ENCODE results near the gene COMMD10. TPM values are rescaled to one million over a fixed set of nuclear protein-coding genes. Genes with fewer than 3 reads are reported as not detected.

The COMMD10 gene
- total and polyA plus RNA-seq, 2 donors (not counting 1 experiment from before 2014, with no cell fraction given) = 19.8 to 48.7 TPM

DNA sequence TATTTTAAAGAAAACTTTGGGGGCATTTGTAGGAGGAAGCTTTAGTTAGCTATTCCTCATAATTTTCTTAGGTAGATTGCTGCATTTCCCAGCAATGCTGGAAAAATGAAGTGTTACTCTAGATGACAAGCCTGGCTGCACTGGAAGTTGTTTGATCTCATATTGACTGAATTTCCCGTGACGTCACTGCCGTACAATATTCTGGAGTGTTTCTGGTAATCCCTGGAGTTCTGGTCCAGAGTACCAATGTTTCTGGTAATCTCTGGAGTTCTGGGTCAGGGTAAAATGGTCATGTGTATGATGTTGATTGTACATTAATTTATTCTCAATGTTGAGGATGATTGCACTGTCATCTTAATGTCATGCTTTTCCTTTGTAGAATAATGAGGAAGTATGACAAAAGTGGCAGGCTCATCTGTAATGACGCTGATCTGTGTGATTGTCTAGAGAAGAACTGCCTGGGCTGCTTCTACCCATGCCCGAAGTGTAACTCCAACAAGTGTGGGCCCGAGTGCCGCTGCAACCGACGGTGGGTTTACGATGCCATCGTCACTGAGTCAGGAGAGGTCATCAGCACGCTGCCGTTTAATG is 26.4 kb upstream of the COMMD10 start:
- DNase-seq (no peak), ATAC-seq (ENCODE audit: low read depth) (no peak)
- H3K27ac ChIP-seq (ENCODE audit: low read length in 2 of 2) = no peak overlapping the region
- H3K27ac Mint-ChIP-seq = no peak overlapping the region
- no peaks in the 10 kb centered on the region for H3K4me1 Mint-ChIP-seq
- no peaks in the 10 kb centered on the region for H3K27me3 ChIP-seq (replicated peaks in 1 of 4; ENCODE audit: control extremely low read depth in 1 of 4, control insufficient read depth in 3 of 4, insufficient read depth in 4 of 4, low read length in 3 of 4)
- WGBS (ENCODE audit: insufficient coverage) = 73% methylated on average over 7 of the region's 13 CpGs
- H3K4me1 ChIP-seq (ENCODE audit: control insufficient read depth in 2 of 2, insufficient read depth in 2 of 2, low read length in 2 of 2) = no peaks in the 10 kb centered on the region
- H3K4me2 ChIP-seq (replicated peaks; ENCODE audit: low read depth, low read length, poor library complexity, severe bottlenecking) = no peak overlapping the region
- no peaks in the 10 kb centered on the region for H3K79me2 ChIP-seq (ENCODE audit: control insufficient read depth, insufficient read depth, low read length)
- POLR2A ChIA-PET = no interaction called here
- H4K20me1 ChIP-seq (ENCODE audit: control insufficient read depth, insufficient read depth, low read length, poor library complexity, severe bottlenecking) = no peaks in the 10 kb centered on the region
- H3K9me3 Mint-ChIP-seq (ENCODE audit: insufficient read depth) = no peaks in the 10 kb centered on the region
- no peak for TF ChIP-seq EZH2 (IDR thresholded peaks at IDR 0.05; ENCODE audit: borderline replicate concordance, insufficient read depth, low read depth, low read length, poor library complexity, severe bottlenecking)
- TF ChIP-seq, protein P1, sequence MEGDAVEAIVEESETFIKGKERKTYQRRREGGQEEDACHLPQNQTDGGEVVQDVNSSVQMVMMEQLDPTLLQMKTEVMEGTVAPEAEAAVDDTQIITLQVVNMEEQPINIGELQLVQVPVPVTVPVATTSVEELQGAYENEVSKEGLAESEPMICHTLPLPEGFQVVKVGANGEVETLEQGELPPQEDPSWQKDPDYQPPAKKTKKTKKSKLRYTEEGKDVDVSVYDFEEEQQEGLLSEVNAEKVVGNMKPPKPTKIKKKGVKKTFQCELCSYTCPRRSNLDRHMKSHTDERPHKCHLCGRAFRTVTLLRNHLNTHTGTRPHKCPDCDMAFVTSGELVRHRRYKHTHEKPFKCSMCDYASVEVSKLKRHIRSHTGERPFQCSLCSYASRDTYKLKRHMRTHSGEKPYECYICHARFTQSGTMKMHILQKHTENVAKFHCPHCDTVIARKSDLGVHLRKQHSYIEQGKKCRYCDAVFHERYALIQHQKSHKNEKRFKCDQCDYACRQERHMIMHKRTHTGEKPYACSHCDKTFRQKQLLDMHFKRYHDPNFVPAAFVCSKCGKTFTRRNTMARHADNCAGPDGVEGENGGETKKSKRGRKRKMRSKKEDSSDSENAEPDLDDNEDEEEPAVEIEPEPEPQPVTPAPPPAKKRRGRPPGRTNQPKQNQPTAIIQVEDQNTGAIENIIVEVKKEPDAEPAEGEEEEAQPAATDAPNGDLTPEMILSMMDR (IDR thresholded peaks at IDR 0.05) = no peak
- no peak overlapping the region for H3K4me3 ChIP-seq (ENCODE audit: control extremely low read depth in 1 of 5, extremely low read depth in 1 of 5, insufficient read depth in 1 of 5, low read depth in 2 of 5, low read length in 4 of 5)
- no peak overlapping the region for H2AFZ ChIP-seq (ENCODE audit: insufficient read depth, low read depth, low read length, poor library complexity, severe bottlenecking)
- H3K27me3 Mint-ChIP-seq = no peaks in the 10 kb centered on the region
- no peaks in the 10 kb centered on the region for H3K36me3 ChIP-seq (replicated peaks in 1 of 2; ENCODE audit: control extremely low read depth in 1 of 2, control insufficient read depth in 1 of 2, extremely low read depth in 1 of 2, insufficient read depth in 2 of 2, low read length in 1 of 2)
- intact Hi-C loops (cut with micrococcal nuclease) = no loop called here
- CTCF ChIA-PET = interaction anchor here (1.4 to 1.5 kb wide), 2 partner anchors 10 to 11 kb away, joined by 4 to 5 read pairs; no protein-coding TSS in a partner anchor
- H3K9me3 ChIP-seq (ENCODE audit: control extremely low read depth in 1 of 3, control insufficient read depth in 2 of 3, insufficient read depth in 1 of 3, low read length in 2 of 3) = no peaks in the 10 kb centered on the region
- H3K9ac ChIP-seq (ENCODE audit: low read length) = no peak overlapping the region
- H3K4me3 Mint-ChIP-seq = no peak overlapping the region

DNA sequence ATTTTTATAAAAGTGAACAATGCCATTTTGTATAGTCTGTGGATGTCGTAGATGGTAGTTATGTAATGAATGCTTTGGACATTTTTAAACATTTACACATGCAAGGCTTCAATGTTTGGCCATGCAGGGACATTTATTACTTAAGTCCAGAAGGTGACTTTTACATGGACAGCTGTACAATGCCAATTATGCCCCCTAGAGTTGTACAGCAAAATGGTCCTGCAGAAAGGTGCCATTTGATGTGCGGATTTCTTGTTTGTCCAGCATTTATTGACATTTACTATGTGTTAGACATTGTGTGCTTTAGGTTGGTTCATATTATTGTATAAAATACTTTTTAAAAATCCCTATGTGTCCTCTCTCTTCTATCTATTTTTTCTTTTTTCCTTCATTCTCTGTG is 22.5 kb upstream of the COMMD10 start:
- Histone ChIP-seq H3K9me3 (ENCODE audit: control extremely low read depth in 1 of 3, control insufficient read depth in 2 of 3, insufficient read depth in 1 of 3, low read length in 2 of 3) (no peaks in the 10 kb centered on the region), H3K9ac (ENCODE audit: low read length) (no peak overlapping the region), H3K4me3 (ENCODE audit: control extremely low read depth in 1 of 5, extremely low read depth in 1 of 5, insufficient read depth in 1 of 5, low read depth in 2 of 5, low read length in 4 of 5) (no peak overlapping the region), H3K27ac (ENCODE audit: low read length in 2 of 2) (no peak overlapping the region), H3K79me2 (ENCODE audit: control insufficient read depth, insufficient read depth, low read length) (no peaks in the 10 kb centered on the region), H4K20me1 (ENCODE audit: control insufficient read depth, insufficient read depth, low read length, poor library complexity, severe bottlenecking) (no peaks in the 10 kb centered on the region), H3K36me3 (replicated peaks in 1 of 2; ENCODE audit: control extremely low read depth in 1 of 2, control insufficient read depth in 1 of 2, extremely low read depth in 1 of 2, insufficient read depth in 2 of 2, low read length in 1 of 2) (no peaks in the 10 kb centered on the region), H3K27me3 (replicated peaks in 1 of 4; ENCODE audit: control extremely low read depth in 1 of 4, control insufficient read depth in 3 of 4, insufficient read depth in 4 of 4, low read length in 3 of 4) (no peaks in the 10 kb centered on the region), H3K4me2 (replicated peaks; ENCODE audit: low read depth, low read length, poor library complexity, severe bottlenecking) (no peak overlapping the region), H3K4me1 (ENCODE audit: control insufficient read depth in 2 of 2, insufficient read depth in 2 of 2, low read length in 2 of 2) (no peaks in the 10 kb centered on the region), H2AFZ (ENCODE audit: insufficient read depth, low read depth, low read length, poor library complexity, severe bottlenecking) (no peak overlapping the region)
- ATAC-seq (ENCODE audit: low read depth) (no peak), DNase-seq (no peak)
- ChIA-PET POLR2A (no interaction called here), CTCF (interaction anchor here (1.7 to 1.9 kb wide), 2 partner anchors 11 to 427 kb away, joined by 3 to 4 read pairs; no protein-coding TSS in a partner anchor)
- H3K4me3 Mint-ChIP-seq = no peak overlapping the region
- TF ChIP-seq, protein P1 (IDR thresholded peaks at IDR 0.05) = no peak
- WGBS (ENCODE audit: insufficient coverage) = no CpG with 5 or more reads among the region's 2 CpGs
- H3K9me3 Mint-ChIP-seq (ENCODE audit: insufficient read depth) = no peaks in the 10 kb centered on the region
- no peak overlapping the region for H3K27ac Mint-ChIP-seq
- intact Hi-C loops (cut with micrococcal nuclease) = no loop called here
- peaks cover 3% of the 10 kb centered on the region for H3K27me3 Mint-ChIP-seq
- no peaks in the 10 kb centered on the region for H3K4me1 Mint-ChIP-seq
